Right lobe of liver (tissue), 4 donors: ENCODE data around the gene NRF1.

ENCODE experiments used
- CTCF ChIP-seq, 4 donors: fragments of 200-600 bp in 3 of 4; fragments of 450-650 bp in 1 of 4; IDR thresholded peaks; one replicate each; pipeline versions ENCODE4 v1.5.1 to v1.8.0; 2016 to 2022; ENCODE audit warnings: antibody characterized with exemption in 4 of 4, mild to moderate bottlenecking in 2 of 4
- POLR2A ChIP-seq: fragments of 450-650 bp; IDR thresholded peaks from one replicate; pipeline ENCODE4 v1.6.1; 2017; ENCODE audit warnings: antibody characterized with exemption, mild to moderate bottlenecking
- donor health status: DM: no; HTN: no; CAD: no.
- donor health status: DM: no; HTN: no; CAD: no.
- donor health status: DM: no; HTN: yes; CAD: no.

- TF ChIP-seq CTCF (IDR thresholded peaks at IDR 0.05), result no peak
- no peak for TF ChIP-seq POLR2A
These were observed 109.5 kb downstream of the NRF1 start for GRCh38 chr7:129721068-129721467.
